LNCaP clone FGC (cell line): ENCODE data around the gene ZNF521.

Experiments used
- DNase-seq: peaks from one replicate; pipeline ENCODE4 v3.0.0-alpha.2; 2011; ENCODE audit warnings: low read depth
- H3K4me3 ChIP-seq: 2 replicates; pipeline ENCODE4 v1.5.1; 2011; ENCODE audit warnings: mild to moderate bottlenecking, low read depth, low read length, control low read depth
- CTCF ChIP-seq: IDR thresholded peaks from 2 replicates; pipeline ENCODE4 v1.5.1; 2012; ENCODE audit warnings: mild to moderate bottlenecking; ENCODE audit not compliant: control insufficient read depth, insufficient read depth; ENCODE audit errors: extremely low read depth

The ZNF521 gene

GRCh38 chr18:25256439-25256838 is 95.5 kb downstream of the ZNF521 start:
- H3K4me3 ChIP-seq = no peak overlapping the region
- TF ChIP-seq CTCF = no peak

GRCh38 chr18:25253779-25254178 is 98.2 kb downstream of the ZNF521 start:
- H3K4me3 ChIP-seq = no peak overlapping the region
- no peak for TF ChIP-seq CTCF
- DNase-seq = no peak

More at GRCh38 chr18:25256439-25256838, 95.5 kb downstream of the ZNF521 start:
- no peak for DNase-seq

GRCh38 chr18:25253136-25253535 is 98.8 kb downstream of the ZNF521 start:
- no peak overlapping the region for H3K4me3 ChIP-seq
- TF ChIP-seq CTCF = no peak
- no peak for DNase-seq

GRCh38 chr18:25251068-25251467 is 100.9 kb downstream of the ZNF521 start:
- no peak overlapping the region for H3K4me3 ChIP-seq
- TF ChIP-seq CTCF = no peak
- DNase-seq = no peak

- no peak for TF ChIP-seq CTCF
- DNase-seq = no peak
- no peak overlapping the region for H3K4me3 ChIP-seq
Observed at GRCh38 chr18:25250474-25250851, 101.5 kb downstream of the ZNF521 start.

GRCh38 chr18:25248755-25249154 is 103.2 kb downstream of the ZNF521 start:
- TF ChIP-seq CTCF = no peak
- H3K4me3 ChIP-seq = no peak overlapping the region
- no peak for DNase-seq

- TF ChIP-seq CTCF = no peak
- H3K4me3 ChIP-seq = no peak overlapping the region
- no peak for DNase-seq
Observed at GRCh38 chr18:25247725-25248124, 104.2 kb downstream of the ZNF521 start.
